OCI-LY1 (cell line): ENCODE results near the gene IGIP.

Experiments
- CTCF ChIP-seq: fragments of 200-600 bp; sonication (generic), shearing (Covaris generic); IDR thresholded peaks from 2 replicates; pipeline ENCODE4 v1.5.1; 2017; ENCODE audit warnings: mild to moderate bottlenecking, antibody characterized with exemption, low read length, moderate library complexity, mixed read lengths
- EZH2 ChIP-seq: fragments of 200-600 bp; sonication (generic), shearing (Covaris generic); IDR thresholded peaks from 2 replicates; pipeline ENCODE4 v1.8.0; 2017; ENCODE audit warnings: borderline replicate concordance, mixed run types, mild to moderate bottlenecking, antibody characterized with exemption, low read length, moderate library complexity, mixed read lengths

- TF ChIP-seq CTCF: no peak
- TF ChIP-seq EZH2: no peak
These were observed 33.5 kb downstream of the IGIP start for GRCh38 chr5:140159014-140159927.
